Fibroblast of pulmonary artery (primary cell): ENCODE data around the gene RPS10.
"Not testable (repeated sequence)": the region's sequence is repeated elsewhere in the genome, so short reads cannot be mapped to it uniquely, and the experiment has no call there.

Source experiments
- DNase-seq: peaks from one replicate; pipeline ENCODE4 v3.0.0-alpha.2; 2010; ENCODE audit warnings: low read depth
- H3K4me3 ChIP-seq: replicated peaks from 2 replicates; pipeline ENCODE4 v1.5.1; 2011; ENCODE audit warnings: low read depth, mild to moderate bottlenecking, control low read depth, low read length, moderate library complexity
- TF ChIP-seq, protein P1 (sequence below): IDR thresholded peaks from 2 replicates; pipeline ENCODE4 v1.5.1; 2011; ENCODE audit warnings: mild to moderate bottlenecking, control low read depth, low read length, inconsistent platforms; ENCODE audit errors: missing control alignments

RPS10 gene

DNA sequence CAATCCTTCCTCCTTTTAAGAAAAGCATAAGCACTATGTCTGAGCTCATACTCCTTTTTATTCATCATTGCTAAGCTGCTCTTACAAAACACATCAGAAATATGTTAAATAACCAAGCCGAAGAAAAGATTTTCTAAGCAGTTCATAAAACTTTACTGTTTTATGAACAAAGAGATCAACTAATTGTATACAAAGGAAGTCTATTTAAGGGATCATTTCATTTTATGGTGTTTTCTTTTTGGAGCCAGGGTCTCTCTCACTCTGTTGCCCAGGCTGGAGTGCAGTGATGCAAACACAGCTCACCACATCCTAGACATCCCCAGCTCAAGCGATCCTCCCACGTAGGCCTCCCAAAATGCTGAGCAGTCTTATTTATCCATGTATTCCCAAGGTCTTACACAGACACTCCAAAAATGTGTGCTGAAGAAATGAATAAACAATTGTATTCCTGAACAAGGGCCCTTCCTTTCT lies 42.7 kb downstream of the RPS10 start:
- no peak overlapping the region for H3K4me3 ChIP-seq
- DNase-seq = peak; percentile 89
- TF ChIP-seq, protein P1, sequence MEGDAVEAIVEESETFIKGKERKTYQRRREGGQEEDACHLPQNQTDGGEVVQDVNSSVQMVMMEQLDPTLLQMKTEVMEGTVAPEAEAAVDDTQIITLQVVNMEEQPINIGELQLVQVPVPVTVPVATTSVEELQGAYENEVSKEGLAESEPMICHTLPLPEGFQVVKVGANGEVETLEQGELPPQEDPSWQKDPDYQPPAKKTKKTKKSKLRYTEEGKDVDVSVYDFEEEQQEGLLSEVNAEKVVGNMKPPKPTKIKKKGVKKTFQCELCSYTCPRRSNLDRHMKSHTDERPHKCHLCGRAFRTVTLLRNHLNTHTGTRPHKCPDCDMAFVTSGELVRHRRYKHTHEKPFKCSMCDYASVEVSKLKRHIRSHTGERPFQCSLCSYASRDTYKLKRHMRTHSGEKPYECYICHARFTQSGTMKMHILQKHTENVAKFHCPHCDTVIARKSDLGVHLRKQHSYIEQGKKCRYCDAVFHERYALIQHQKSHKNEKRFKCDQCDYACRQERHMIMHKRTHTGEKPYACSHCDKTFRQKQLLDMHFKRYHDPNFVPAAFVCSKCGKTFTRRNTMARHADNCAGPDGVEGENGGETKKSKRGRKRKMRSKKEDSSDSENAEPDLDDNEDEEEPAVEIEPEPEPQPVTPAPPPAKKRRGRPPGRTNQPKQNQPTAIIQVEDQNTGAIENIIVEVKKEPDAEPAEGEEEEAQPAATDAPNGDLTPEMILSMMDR = no peak

DNA sequence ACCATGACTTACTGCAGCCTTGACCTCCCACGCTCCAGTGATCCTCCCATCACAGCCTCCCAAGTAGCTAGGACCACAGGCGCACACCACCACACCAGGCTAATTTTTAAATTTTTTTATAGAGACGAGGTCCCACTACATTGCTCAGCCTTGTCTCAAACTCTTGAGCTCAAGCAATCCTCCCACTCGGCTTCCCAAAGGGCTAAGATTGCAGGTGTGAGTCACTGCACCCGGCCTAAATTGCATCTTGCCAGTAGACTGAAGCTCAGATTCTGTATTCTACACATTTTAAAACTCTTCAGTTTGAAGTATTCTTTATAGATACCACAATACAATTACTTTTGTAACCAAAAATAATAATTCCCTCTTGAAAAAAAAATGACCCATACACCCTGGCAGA lies 44.8 kb downstream of the RPS10 start:
- DNase-seq = peak; percentile 49
- no peak overlapping the region for H3K4me3 ChIP-seq
- TF ChIP-seq, protein P1 = no peak

DNA sequence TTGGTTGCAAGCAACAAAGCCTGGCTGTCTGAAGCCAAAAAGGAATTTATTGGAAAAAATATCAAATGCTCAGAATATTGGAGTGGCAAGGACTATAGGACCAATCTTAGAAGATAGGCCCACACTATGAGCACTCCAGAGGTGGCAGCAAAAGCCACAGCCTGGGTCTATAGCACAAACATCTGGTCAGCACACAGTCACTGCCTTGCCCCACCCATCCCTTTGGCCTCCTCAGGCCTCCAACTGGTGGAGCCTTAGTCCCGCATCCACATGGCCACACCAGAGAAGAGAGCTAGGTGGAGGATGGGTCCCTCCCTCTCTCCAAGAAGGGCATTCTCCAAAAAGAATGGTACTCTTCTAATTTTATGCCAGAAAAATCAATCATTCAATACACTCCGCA lies 47.4 kb downstream of the RPS10 start:
- no peak for DNase-seq
- TF ChIP-seq, protein P1 = no peak

DNA sequence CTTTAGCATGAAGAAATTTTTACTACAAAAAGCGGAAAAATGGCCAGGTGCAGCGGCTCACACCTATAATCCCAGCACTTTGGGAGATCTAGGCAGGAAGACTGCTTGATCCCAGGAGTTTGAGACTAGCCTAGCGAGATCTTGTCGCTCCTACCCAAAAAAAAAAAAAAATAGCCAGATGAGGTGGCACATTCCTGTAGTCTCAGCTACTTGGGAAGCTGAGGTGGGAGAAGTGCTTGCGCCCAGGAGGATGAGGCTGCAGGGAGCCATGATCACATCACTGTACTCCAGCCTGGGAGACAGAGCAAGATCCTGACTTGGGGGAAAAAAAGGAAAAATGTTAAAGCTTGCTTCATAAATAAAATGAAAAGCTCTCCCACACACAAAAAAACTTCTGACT lies 47.9 kb downstream of the RPS10 start:
- no peak for DNase-seq
- H3K4me3 ChIP-seq = no peak overlapping the region
- TF ChIP-seq, protein P1 = no peak

More for the DNA sequence above, 47.4 kb downstream of the RPS10 start:
- no peak overlapping the region for H3K4me3 ChIP-seq

- not testable (repeated sequence) for DNase-seq
These were observed 48.3 kb downstream of the RPS10 start for GRCh38 chr6:34377571-34377970.

DNA sequence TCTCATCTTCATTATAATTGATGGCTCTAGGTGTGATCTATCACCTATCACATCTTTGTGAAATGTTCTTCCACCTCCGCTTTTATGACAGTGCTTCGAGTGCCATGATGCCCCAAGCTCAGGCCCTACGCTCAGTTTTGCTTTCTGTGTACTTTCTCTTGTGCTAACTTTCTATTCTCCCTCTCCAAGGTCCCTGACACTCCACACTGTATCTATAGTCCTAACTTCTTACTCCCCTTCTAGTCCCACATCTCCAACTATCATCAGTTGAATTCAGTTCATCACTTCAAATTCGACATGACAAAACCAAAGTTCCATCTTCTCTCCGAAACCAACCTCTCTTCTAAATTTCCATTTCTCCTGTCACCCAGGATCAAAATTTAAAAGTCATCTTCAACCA lies 50.0 kb downstream of the RPS10 start:
- DNase-seq = no peak
- TF ChIP-seq, protein P1 = no peak
- H3K4me3 ChIP-seq = no peak overlapping the region

More at GRCh38 chr6:34377571-34377970, 48.3 kb downstream of the RPS10 start:
- not testable (repeated sequence) for H3K4me3 ChIP-seq

DNA sequence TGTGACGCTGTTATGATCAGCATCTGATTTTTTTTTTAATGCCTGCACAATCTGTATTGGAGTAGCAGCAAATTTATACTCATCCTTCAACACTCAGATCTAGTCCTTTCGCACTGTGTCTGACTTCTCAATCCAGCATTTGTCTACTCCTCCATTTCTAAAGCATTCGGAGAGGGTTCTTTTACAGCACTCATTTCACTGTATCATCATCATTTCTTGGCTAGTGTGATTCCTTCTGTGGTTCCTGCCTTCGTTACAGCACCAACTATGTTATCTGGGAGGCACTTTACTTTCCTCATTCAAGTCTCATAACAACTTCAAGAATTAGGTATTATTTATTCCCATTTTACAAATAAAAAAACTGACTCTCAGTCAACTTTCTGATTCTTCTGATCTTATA lies 51.4 kb downstream of the RPS10 start:
- no peak overlapping the region for H3K4me3 ChIP-seq
- TF ChIP-seq, protein P1 = no peak
- no peak for DNase-seq
